PC-9 (cell line): ENCODE measurements around the gene LUZP2.

ENCODE experiments used
- CTCF ChIP-seq: fragments of 200-600 bp; sonication (generic); conservative IDR thresholded peaks from 2 replicates; pipeline ENCODE4 v1.6.1; 2017; ENCODE audit warnings: mixed run types, antibody characterized with exemption, mild to moderate bottlenecking, moderate library complexity
- EZH2 ChIP-seq: fragments of 200-600 bp; sonication (generic); IDR thresholded peaks from 2 replicates; pipeline ENCODE4 v1.8.0; 2017; ENCODE audit warnings: antibody characterized with exemption, low read depth

DNA sequence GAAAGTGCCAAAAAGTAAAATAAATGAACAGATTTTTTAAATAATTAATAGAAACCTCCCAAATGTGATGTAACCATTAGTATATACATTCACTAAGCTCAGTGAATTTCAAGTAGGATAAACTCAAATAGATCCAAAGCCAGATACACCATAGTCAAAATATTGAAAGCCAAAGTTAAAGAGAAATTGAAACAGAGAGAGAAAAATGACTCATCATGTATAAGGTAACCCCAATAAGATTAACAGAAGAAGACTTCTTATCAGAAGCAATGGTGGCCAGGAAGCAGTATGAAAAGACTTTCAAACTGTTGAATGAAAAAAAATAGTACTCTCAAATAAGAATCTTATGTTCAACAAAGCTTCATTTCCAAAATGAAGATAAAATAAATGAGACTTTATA lies 70.5 kb downstream of the LUZP2 start:
- TF ChIP-seq CTCF (no peak), EZH2 (no peak)
